ENCODE results near the gene COMT.

- TF ChIP-seq CTCF (tag by site-specific recombination; IDR thresholded peaks at IDR 0.05): no peak
- TF ChIP-seq REST (tag by site-specific recombination; IDR thresholded peaks at IDR 0.05): no peak
- TF ChIP-seq PRDM4 (tag by site-specific recombination; IDR thresholded peaks at IDR 0.05): no peak
- no peak for TF ChIP-seq REPIN1 (tag by site-specific recombination; IDR thresholded peaks at IDR 0.05; ENCODE audit: low read depth)
- no peak for TF ChIP-seq ZNF362 (tag by site-specific recombination; IDR thresholded peaks at IDR 0.05)
- TF ChIP-seq ZNF549 (tag by site-specific recombination; IDR thresholded peaks at IDR 0.05): no peak
Observed at GRCh38 chr22:19903031-19903430, 38.5 kb upstream of the COMT start.
